ENCODE results near the gene ADAMTS16. TPM values are rescaled to one million over a fixed set of nuclear protein-coding genes. Genes with fewer than 3 reads are reported as not detected.
A peak's percentile ranks its signal among the peaks of the same experiment; 100 is the strongest.
"Not testable (repeated sequence)": the region's sequence is repeated elsewhere in the genome, so short reads cannot be mapped to it uniquely, and the experiment has no call there.

ADAMTS16 gene
- total and polyA plus RNA-seq, 5 experiments from 2014 or later = not detected

GRCh38 chr5:5132693-5133295, 7.3 kb upstream of the ADAMTS16 start:
- Mint-ChIP-seq H3K4me3 (no peak overlapping the region), H3K36me3 (no peaks in the 10 kb centered on the region), H3K27ac (no peak overlapping the region), H3K9me3 (no peaks in the 10 kb centered on the region), H3K4me1 (no peaks in the 10 kb centered on the region), H3K27me3 (peaks cover 0 to 14% (median 0%) of the 10 kb centered on the region in 5 donors)
- ATAC-seq (no peak), DNase-seq (peak in 1 of 10 donors; percentile 37)
- POLR2A ChIA-PET = no interaction called here

GRCh38 chr5:5134107-5134506, 6.0 kb upstream of the ADAMTS16 start:
- Mint-ChIP-seq H3K4me3 (no peak overlapping the region), H3K4me1 (peaks cover 0 to 3% (median 0%) of the 10 kb centered on the region in 4 donors), H3K27me3 (peaks cover 3 to 22% (median 6%) of the 10 kb centered on the region in 5 donors), H3K27ac (no peak overlapping the region), H3K36me3 (no peaks in the 10 kb centered on the region), H3K9me3 (no peaks in the 10 kb centered on the region)
- no peak for ATAC-seq
- DNase-seq = no peak
- POLR2A ChIA-PET = no interaction called here

- peaks cover 8 to 31% (median 13%) of the 10 kb centered on the region in 5 donors for H3K27me3 Mint-ChIP-seq
- no peak for ATAC-seq
- no peaks in the 10 kb centered on the region for H3K9me3 Mint-ChIP-seq
- no peaks in the 10 kb centered on the region for H3K36me3 Mint-ChIP-seq
- no peak for DNase-seq
- H3K27ac Mint-ChIP-seq = no peak overlapping the region
- no peak overlapping the region for H3K4me3 Mint-ChIP-seq
- peaks cover 0 to 8% (median 5%) of the 10 kb centered on the region in 4 donors for H3K4me1 Mint-ChIP-seq
- POLR2A ChIA-PET = no interaction called here
These were observed 4.0 kb upstream of the ADAMTS16 start for GRCh38 chr5:5135957-5136676.

- POLR2A ChIA-PET, H3K4me3 Mint-ChIP-seq, H3K9me3 Mint-ChIP-seq, H3K27ac Mint-ChIP-seq, H3K36me3 Mint-ChIP-seq, H3K4me1 Mint-ChIP-seq, ATAC-seq, DNase-seq: not testable (repeated sequence)
- H3K27me3 Mint-ChIP-seq = peaks cover 16 to 37% (median 20%) of the 10 kb centered on the region in 5 donors
These were observed 2.3 kb upstream of the ADAMTS16 start for GRCh38 chr5:5137851-5138250.

- ATAC-seq (no peak), DNase-seq (no peak)
- no peaks in the 10 kb centered on the region for H3K9me3 Mint-ChIP-seq
- peak overlapping the region in 1 of 10 donors; percentile 38 for H3K4me3 Mint-ChIP-seq
- no peak overlapping the region for H3K27ac Mint-ChIP-seq
- peaks cover 17 to 35% (median 21%) of the 10 kb centered on the region in 5 donors for H3K27me3 Mint-ChIP-seq
- no peaks in the 10 kb centered on the region for H3K36me3 Mint-ChIP-seq
- H3K4me1 Mint-ChIP-seq = peaks cover 0 to 8% (median 7%) of the 10 kb centered on the region in 4 donors
- POLR2A ChIA-PET = no interaction called here
These were observed 774 bp upstream of the ADAMTS16 start for GRCh38 chr5:5139336-5139776.

- POLR2A ChIA-PET = no interaction called here
- peak overlapping the region in 3 of 10 donors; percentile 23 to 49 (median 37) for H3K4me3 Mint-ChIP-seq
These were observed 579 bp downstream of the ADAMTS16 start for GRCh38 chr5:5140479-5141338.

GRCh38 chr5:5141339-5141599, 1.1 kb downstream of the ADAMTS16 start:
- H3K9me3 Mint-ChIP-seq = no peaks in the 10 kb centered on the region
- DNase-seq (no peak), ATAC-seq (no peak)
- peaks cover 17 to 35% (median 21%) of the 10 kb centered on the region in 5 donors for H3K27me3 Mint-ChIP-seq
- H3K27ac Mint-ChIP-seq = no peak overlapping the region
- H3K36me3 Mint-ChIP-seq = no peaks in the 10 kb centered on the region
- POLR2A ChIA-PET = no interaction called here
- peak overlapping the region in 2 of 10 donors; percentile 37 to 49 for H3K4me3 Mint-ChIP-seq
- H3K4me1 Mint-ChIP-seq = peaks cover 0 to 8% (median 7%) of the 10 kb centered on the region in 4 donors

More at GRCh38 chr5:5140479-5141338, 579 bp downstream of the ADAMTS16 start:
- ATAC-seq (no peak), DNase-seq (no peak)
- peaks cover 17 to 35% (median 21%) of the 10 kb centered on the region in 5 donors for H3K27me3 Mint-ChIP-seq
- peaks cover 0 to 8% (median 7%) of the 10 kb centered on the region in 4 donors for H3K4me1 Mint-ChIP-seq
- no peaks in the 10 kb centered on the region for H3K9me3 Mint-ChIP-seq
- H3K27ac Mint-ChIP-seq = no peak overlapping the region
- no peaks in the 10 kb centered on the region for H3K36me3 Mint-ChIP-seq

- Mint-ChIP-seq H3K4me1 (peaks cover 0 to 8% (median 7%) of the 10 kb centered on the region in 4 donors), H3K9me3 (no peaks in the 10 kb centered on the region), H3K4me3 (no peak overlapping the region), H3K36me3 (no peaks in the 10 kb centered on the region), H3K27ac (no peak overlapping the region), H3K27me3 (peaks cover 17 to 32% (median 21%) of the 10 kb centered on the region in 5 donors)
- POLR2A ChIA-PET = no interaction called here
- DNase-seq (peak in 8 of 10 donors; percentile 5 to 52 (median 34)), ATAC-seq (no peak)
These were observed 1.7 kb downstream of the ADAMTS16 start for GRCh38 chr5:5141625-5142525.

- H3K4me3 Mint-ChIP-seq = no peak overlapping the region
- H3K27ac Mint-ChIP-seq = no peak overlapping the region
- POLR2A ChIA-PET = no interaction called here
- no peaks in the 10 kb centered on the region for H3K36me3 Mint-ChIP-seq
- peaks cover 13 to 22% (median 15%) of the 10 kb centered on the region in 5 donors for H3K27me3 Mint-ChIP-seq
- peaks cover 0 to 7% (median 5%) of the 10 kb centered on the region in 4 donors for H3K4me1 Mint-ChIP-seq
- no peak for ATAC-seq
- DNase-seq = no peak
- H3K9me3 Mint-ChIP-seq = peaks cover 0 to 3% (median 0%) of the 10 kb centered on the region in 9 donors
These were observed 4.3 kb downstream of the ADAMTS16 start for GRCh38 chr5:5144441-5144840.

GRCh38 chr5:5145651-5146529, 5.8 kb downstream of the ADAMTS16 start:
- DNase-seq = no peak
- H3K4me1 Mint-ChIP-seq = peaks cover 0 to 4% (median 2%) of the 10 kb centered on the region in 4 donors
- H3K27ac Mint-ChIP-seq = no peak overlapping the region
- POLR2A ChIA-PET = no interaction called here
- H3K27me3 Mint-ChIP-seq = peaks cover 10 to 18% (median 12%) of the 10 kb centered on the region in 5 donors
- no peak overlapping the region for H3K4me3 Mint-ChIP-seq
- H3K36me3 Mint-ChIP-seq = peaks cover 0 to 3% (median 0%) of the 10 kb centered on the region in 3 donors
- no peak for ATAC-seq
- peaks cover 0 to 3% (median 0%) of the 10 kb centered on the region in 9 donors for H3K9me3 Mint-ChIP-seq

- Mint-ChIP-seq H3K27me3 (peaks cover 3 to 15% (median 9%) of the 10 kb centered on the region in 5 donors), H3K4me3 (no peak overlapping the region), H3K4me1 (no peaks in the 10 kb centered on the region), H3K36me3 (peaks cover 0 to 4% (median 0%) of the 10 kb centered on the region in 3 donors), H3K9me3 (peaks cover 0 to 3% (median under 1%) of the 10 kb centered on the region in 9 donors), H3K27ac (no peak overlapping the region)
- POLR2A ChIA-PET = no interaction called here
- ATAC-seq (no peak), DNase-seq (no peak)
These were observed 6.5 kb downstream of the ADAMTS16 start for GRCh38 chr5:5146530-5147160.

Data from naive thymus-derived CD8-positive, alpha-beta T cell (primary cell).